GM12892 (cell line): ENCODE results near the gene CPT1C.

Experiments
- DNase-seq: peaks from one replicate; pipeline ENCODE4 v3.0.0; 2011; ENCODE audit not compliant: insufficient read length
- FAIRE-seq: peaks from 2 replicates; lab custom pipeline; 2011; peaks lifted over from hg19 to GRCh38; lab: Jason Lieb, UNC
- POLR2A ChIP-seq: IDR thresholded peaks from 2 replicates; pipeline ENCODE4 v1.6.1; 2011; ENCODE audit warnings: low read depth, low read length, control low read depth
- POLR2AphosphoS5 ChIP-seq: IDR thresholded peaks from 2 replicates; pipeline ENCODE4 v1.6.1; 2011; ENCODE audit warnings: low read depth, low read length, control low read depth
- TAF1 ChIP-seq: IDR thresholded peaks from 2 replicates; pipeline ENCODE4 v1.6.1; 2011; ENCODE audit warnings: low read depth, mild to moderate bottlenecking, control low read depth, low read length, borderline replicate concordance

Gene CPT1C

DNA sequence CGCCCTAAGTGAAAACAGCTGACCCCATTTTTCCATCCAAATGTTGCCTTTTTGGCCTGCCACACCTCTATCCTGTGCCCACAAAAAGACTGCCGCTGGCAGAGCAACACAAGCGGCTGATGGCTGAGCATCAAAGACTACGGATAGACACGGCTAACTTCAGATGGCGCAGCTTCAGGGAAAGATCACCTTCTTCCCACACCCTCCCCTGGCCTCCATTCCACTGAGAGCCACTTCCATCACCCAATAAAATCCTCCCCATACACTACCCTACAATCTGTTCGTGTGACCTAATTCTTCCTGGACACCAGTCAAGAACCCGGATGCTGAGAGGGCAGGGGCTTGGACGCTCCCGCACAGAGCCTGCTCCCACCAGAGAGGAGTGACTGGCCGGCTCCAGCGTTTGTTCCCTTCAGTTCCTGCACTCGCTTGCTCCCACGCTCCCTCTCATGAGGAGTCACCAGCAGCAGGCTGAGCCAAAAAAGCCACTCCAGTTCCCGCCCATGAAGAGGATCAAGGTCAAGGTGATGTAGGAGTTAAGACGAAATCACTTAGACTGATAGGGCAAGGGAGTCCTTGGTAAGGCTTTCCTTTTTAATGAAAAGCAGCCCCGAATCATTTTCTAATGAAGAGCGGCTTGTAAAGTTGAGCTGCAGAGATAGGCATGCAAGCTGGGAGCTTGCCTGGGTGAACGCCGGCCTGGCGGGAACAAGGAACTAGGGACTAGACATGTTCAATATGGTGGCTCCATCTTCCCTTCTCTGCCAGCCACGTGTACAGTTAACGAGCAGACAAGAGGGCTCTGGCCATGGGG, 36.5 kb downstream of the CPT1C start:
- TF ChIP-seq POLR2AphosphoS5 (no peak), TAF1 (no peak), POLR2A (no peak)
- DNase-seq (no peak), FAIRE-seq (no peak)

DNA sequence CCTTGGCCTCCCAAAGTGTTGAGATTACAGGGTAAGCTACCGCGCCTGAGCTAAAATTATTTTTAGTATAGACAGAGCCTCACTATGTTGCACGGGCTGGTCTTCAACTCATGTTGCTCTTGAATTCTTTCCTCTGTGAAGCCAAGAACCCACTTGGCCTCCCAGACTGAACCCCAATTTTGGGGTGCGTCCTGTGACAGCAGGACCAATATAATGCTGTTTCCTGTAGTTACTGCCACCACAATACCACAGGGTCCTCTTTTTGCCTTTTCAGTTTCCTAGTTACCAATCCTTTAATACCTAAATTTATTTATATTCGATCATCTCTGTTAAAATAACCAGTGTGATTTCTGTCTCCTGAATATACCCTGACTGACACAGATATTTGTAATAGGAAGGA, 39.2 kb downstream of the CPT1C start:
- no peak for FAIRE-seq
- no peak for DNase-seq
- TF ChIP-seq POLR2A (no peak), POLR2AphosphoS5 (no peak), TAF1 (no peak)

DNA sequence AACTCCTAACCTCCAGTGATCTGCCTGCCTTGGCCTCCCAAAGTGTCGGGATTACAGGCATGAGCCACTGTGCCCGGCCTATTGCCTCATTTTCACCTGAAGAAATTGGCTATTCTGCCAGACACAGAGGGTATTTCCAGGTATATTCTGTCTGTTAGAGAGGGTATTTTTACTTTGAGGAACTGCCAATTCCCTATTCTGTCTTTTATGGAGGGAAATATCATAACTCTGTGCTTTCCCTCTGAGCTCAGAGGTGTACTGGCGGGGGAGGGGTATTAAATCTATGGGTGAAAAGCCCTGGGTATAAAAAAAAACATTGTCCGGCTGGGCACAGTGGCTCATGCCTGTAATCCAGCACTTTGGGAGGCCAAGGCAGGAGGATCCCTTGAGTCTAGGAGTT, 47.4 kb downstream of the CPT1C start:
- no peak for FAIRE-seq
- TF ChIP-seq POLR2A (no peak), POLR2AphosphoS5 (no peak), TAF1 (no peak)
- no peak for DNase-seq

DNA sequence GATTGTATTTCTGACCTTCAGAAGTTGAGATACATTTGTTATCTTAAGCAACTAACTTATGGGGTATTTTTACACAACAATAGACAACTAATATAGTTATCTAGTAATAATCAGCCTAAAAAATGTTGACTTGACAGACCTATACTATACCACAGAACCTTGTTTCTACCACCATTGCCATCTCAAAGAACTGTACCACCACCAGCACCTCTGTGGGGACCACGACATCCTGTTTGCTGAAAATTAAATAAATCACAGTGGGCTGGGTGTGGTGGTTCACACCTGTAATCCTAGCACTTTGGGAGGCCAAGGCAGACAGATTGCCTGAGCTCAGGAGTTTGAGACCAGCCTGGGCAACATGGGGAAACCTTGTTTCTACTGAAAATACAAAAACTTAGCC, 48.2 kb downstream of the CPT1C start:
- DNase-seq: no peak
- TF ChIP-seq POLR2AphosphoS5: no peak
- no peak for TF ChIP-seq TAF1
- no peak for TF ChIP-seq POLR2A
- FAIRE-seq: no peak

DNA sequence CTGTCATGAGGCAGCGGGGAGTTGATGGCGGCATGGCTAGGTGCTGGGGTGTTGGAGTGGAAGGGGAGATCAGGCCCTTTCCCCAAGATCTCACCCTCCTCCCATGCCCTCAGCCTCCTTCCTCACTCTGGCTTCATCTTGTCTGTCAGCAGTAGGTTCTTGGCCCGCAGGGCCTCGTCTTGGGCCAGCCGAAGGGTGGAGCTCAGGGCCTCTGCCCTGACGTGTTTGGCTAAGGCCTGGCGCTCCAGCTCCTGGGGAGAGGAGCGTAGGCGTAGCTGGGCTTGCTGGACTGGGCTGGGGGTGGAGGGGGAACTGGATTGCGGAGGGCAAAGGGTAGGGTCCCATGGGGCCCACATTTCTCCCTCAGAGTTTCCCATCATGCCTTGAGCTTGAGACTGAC, 49.0 kb downstream of the CPT1C start:
- TF ChIP-seq TAF1 (no peak), POLR2A (no peak), POLR2AphosphoS5 (no peak)
- DNase-seq: no peak
- FAIRE-seq: no peak

DNA sequence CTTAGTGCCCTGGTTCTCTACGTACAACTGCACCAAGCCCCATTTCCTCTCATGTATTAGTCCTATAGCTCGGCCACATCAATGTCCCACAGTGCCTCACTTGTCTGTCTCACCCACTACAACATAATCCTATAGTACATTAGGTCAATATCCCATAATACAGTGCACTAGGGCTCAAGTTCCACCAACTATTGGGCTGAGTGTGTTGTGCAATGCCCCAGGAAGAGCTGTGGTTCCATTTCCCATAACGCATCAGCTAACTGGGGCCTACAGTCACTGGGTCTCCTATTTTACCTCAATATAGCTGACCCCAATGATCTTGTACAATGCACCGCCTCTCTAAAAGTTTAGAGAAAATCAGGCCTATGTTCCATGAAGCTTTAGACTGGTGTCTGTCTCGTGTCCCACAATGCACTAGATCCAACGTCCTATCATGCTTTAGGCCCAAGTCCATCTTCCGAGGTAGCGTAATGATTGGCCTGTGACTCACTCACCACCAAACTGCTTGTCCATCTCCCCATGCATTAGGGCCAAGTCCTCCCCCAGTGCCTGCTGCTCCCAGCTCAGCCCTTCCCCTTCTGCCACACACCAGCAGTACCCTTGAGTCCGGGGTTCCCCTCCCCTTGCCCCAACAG, 50.4 kb downstream of the CPT1C start:
- TF ChIP-seq POLR2A: no peak
- DNase-seq: no peak
- FAIRE-seq: no peak

DNA sequence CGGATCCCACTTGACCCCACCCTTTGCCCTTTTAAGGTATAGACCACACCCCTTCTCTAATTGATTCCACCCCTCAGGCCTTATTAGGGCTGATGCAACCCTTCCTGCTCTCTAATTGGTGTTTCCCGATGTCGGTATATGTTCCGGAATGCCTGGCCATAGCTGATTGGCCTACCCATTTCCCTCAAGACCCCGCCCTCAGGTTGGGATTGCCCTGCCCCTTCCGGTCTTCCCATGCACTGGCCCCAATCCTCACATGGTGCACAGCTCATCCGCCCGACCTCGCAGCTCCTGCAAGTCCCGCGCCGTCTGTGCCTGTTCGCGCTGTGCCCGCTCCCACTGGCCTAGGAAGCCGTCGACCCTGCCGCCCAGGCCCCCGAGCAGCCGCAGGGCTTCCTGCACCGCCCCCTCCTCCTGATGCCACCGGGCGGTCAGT, 54.0 kb downstream of the CPT1C start:
- TF ChIP-seq POLR2A (no peak), POLR2AphosphoS5 (no peak), TAF1 (no peak)
- DNase-seq (no peak), FAIRE-seq (no peak)

DNA sequence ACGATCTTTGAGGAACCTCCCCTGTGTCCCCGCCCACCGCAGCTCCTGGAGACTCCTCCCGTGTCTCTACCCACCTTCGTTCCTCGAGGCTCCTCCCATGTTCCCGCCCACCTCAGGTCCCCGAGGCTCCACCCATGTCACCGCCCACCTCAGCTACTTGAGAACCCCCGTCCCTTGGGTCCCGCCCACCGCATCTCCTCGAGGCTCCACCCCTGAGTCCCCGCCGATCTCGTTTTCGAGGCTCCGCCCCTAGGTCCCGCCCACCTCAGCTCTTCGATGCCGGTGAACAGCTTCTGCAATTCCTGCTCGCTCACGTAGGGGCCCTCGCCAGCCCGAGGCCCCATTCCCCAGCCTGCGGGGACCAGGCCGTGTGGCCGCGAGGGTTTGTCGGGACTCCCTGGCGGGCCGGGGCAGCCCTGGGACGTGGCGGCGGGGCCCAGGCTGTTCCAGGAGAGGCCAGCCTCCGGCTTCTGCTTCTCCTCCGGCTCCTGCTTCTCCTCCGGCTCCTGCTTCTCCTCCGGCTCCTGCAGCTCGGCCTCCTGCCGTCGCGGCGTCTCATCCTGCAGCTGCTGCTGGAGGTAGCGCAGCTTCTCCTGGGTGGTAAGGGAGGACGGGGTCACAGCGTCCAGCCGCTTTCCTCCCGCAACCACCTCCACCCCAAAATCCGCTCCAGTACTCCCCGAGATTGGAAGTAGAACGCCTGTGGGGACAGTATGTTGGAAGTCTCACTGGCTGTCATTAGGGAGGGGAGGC, 55.5 kb downstream of the CPT1C start:
- DNase-seq (no peak), FAIRE-seq (no peak)
- TF ChIP-seq TAF1: no peak
- no peak for TF ChIP-seq POLR2AphosphoS5
- TF ChIP-seq POLR2A: no peak

DNA sequence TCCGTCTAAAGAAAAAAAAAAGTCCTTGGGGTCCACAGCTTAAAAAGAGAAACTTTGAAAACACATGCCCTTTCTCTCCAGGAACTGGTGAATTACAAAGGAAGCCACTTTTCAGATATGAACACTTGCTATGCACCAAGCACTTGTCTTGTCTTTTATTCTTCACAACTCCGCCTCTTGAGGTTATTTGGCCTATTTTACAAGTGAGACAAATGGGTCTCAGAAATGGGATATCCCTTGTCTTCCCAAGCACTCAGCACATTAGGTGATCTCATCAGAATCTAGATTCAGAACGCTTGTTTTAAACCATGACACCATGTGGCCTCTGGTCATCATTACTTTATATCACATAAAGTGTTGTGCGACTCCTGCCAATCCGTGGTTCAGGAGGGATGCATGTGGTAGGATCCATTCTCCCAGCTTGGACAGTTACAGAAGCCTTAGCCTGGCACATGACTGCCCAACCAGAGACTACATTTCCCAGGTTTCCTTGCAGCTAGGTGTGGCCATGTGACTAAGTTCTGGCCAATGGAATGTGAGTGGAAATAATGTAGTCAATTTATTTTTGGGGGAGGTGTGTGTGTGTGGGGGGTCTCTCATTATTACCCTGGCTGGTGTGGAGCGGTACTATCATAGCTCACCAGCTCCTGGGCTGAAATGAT, 58.3 kb downstream of the CPT1C start:
- FAIRE-seq (no peak), DNase-seq (no peak)
- TF ChIP-seq POLR2A: no peak
- TF ChIP-seq POLR2AphosphoS5: no peak
- no peak for TF ChIP-seq TAF1

DNA sequence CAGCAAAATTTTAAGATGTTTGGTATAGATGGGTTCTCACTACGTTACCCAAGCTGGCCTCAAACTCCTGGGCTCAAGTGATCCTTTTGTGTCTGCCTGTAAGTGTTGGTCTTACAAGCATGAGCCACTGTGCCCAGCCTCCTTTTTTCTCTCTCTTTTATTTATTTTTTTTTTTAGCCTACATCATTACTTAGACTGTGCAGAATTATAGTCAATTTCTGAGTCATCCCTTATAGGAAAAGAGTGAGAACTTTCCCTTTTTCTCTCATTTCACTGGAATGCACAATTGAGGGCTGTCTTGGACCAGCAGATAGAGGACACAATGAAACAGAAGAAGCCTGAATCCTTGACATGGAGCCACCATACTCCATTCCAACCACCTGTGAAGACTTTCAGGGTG, 58.9 kb downstream of the CPT1C start:
- FAIRE-seq: no peak
- no peak for DNase-seq
- TF ChIP-seq TAF1 (no peak), POLR2AphosphoS5 (no peak), POLR2A (no peak)

DNA sequence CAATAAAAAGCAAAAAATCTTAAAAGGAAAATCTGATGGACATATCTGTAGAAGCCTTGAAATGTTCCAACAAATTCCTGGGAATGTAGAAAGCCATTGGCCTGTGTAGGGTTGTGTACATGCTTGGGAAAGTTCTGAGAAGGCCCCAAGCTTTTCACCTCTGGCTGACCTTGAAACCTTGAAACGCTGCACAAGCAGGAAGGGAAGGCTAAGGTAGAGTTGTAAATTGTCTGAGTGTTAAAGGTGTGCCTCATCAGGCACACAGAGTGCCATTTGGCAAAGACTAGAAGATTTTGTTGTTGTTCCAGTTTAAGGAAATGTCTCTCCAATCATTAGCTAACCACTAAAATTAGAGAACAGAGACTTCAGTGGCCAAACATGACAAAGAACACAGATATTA, 61.8 kb downstream of the CPT1C start:
- TF ChIP-seq POLR2AphosphoS5: no peak
- TF ChIP-seq TAF1: no peak
- no peak for TF ChIP-seq POLR2A
- no peak for DNase-seq
- no peak for FAIRE-seq

DNA sequence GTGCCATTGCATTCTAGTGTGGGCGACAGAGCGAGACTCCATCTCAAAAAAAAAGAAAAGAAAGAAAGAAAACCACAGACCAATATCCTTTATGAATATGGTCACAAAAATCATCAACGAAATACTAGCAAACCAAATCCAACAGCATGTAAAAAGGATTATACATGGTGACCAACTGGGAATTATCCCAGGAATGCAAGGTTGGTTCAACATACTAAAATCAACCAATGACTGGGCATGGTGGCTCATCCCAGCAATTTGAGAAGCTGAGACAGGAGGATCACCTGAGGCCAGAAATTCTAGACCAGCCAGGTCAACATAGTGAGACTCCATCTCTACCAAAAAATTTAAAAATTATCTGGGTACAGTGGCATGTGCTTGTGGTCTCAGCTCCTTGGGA, 65.0 kb downstream of the CPT1C start:
- FAIRE-seq (no peak), DNase-seq (no peak)
- TF ChIP-seq POLR2AphosphoS5: no peak
- TF ChIP-seq TAF1: no peak
- TF ChIP-seq POLR2A: no peak
